GM21619 (cell line): ENCODE data around the gene TCERG1L.
"Not testable (repeated sequence)": the region's sequence is repeated elsewhere in the genome, so short reads cannot be mapped to it uniquely, and the experiment has no call there.

Experiments
- ATAC-seq: cut with Tn5 transposase; IDR thresholded peaks from one replicate; pipeline ENCODE4 v1.9.1; 2021; ENCODE audit not compliant: unreplicated experiment

TCERG1L gene

GRCh38 chr10:131113709-131114291, 197.7 kb downstream of the TCERG1L start:
- no peak for ATAC-seq

GRCh38 chr10:131113165-131113564, 198.4 kb downstream of the TCERG1L start:
- ATAC-seq = no peak

- no peak for ATAC-seq
Observed at GRCh38 chr10:131112691-131113090, 198.8 kb downstream of the TCERG1L start.

- no peak for ATAC-seq
Observed at GRCh38 chr10:131111471-131112080, 199.9 kb downstream of the TCERG1L start.

GRCh38 chr10:131111007-131111406, 200.5 kb downstream of the TCERG1L start:
- ATAC-seq = no peak

- ATAC-seq = no peak
Observed at GRCh38 chr10:131110241-131110783, 201.2 kb downstream of the TCERG1L start.

GRCh38 chr10:131109726-131110125, 201.8 kb downstream of the TCERG1L start:
- ATAC-seq = no peak

- ATAC-seq = no peak
Observed at GRCh38 chr10:131109291-131109690, 202.2 kb downstream of the TCERG1L start.

GRCh38 chr10:131107970-131108369, 203.6 kb downstream of the TCERG1L start:
- ATAC-seq = no peak

GRCh38 chr10:131102676-131103075, 208.8 kb downstream of the TCERG1L start:
- no peak for ATAC-seq

GRCh38 chr10:131102147-131102546, 209.4 kb downstream of the TCERG1L start:
- ATAC-seq = no peak

GRCh38 chr10:131100418-131101410, 210.8 kb downstream of the TCERG1L start:
- not testable (repeated sequence) for ATAC-seq

GRCh38 chr10:131099028-131099726, 212.3 kb downstream of the TCERG1L start:
- ATAC-seq = no peak

- ATAC-seq = no peak
Observed at GRCh38 chr10:131098416-131098952, 213.0 kb downstream of the TCERG1L start.

GRCh38 chr10:131096031-131096430, 215.5 kb downstream of the TCERG1L start:
- no peak for ATAC-seq

GRCh38 chr10:131095313-131095580, 216.3 kb downstream of the TCERG1L start:
- ATAC-seq = no peak

GRCh38 chr10:131094527-131095312, 216.8 kb downstream of the TCERG1L start:
- no peak for ATAC-seq

- ATAC-seq = no peak
Observed at GRCh38 chr10:131093795-131094366, 217.6 kb downstream of the TCERG1L start.

- ATAC-seq = no peak
Observed at GRCh38 chr10:131093346-131093745, 218.2 kb downstream of the TCERG1L start.

- no peak for ATAC-seq
Observed at GRCh38 chr10:131092876-131093275, 218.6 kb downstream of the TCERG1L start.
